UCSD-AML1 (cell line): ENCODE data around the gene MYCBP.

Source experiments
- DNase-seq: peaks from one replicate; lab custom pipeline; 2025; ENCODE audit not compliant: unreplicated experiment; lab: John Stamatoyannopoulos, UW

MYCBP gene

GRCh38 chr1:38826886-38827285 is 46.3 kb downstream of the MYCBP start:
- no peak for DNase-seq

GRCh38 chr1:38826262-38826661 is 46.9 kb downstream of the MYCBP start:
- DNase-seq = no peak

GRCh38 chr1:38820860-38821259 is 52.3 kb downstream of the MYCBP start:
- DNase-seq = no peak

GRCh38 chr1:38819516-38819915 is 53.6 kb downstream of the MYCBP start:
- DNase-seq = no peak

- DNase-seq = no peak
Observed at GRCh38 chr1:38819040-38819439, 54.1 kb downstream of the MYCBP start.

- DNase-seq = no peak
Observed at GRCh38 chr1:38818175-38818976, 54.8 kb downstream of the MYCBP start.

- DNase-seq = no peak
Observed at GRCh38 chr1:38817267-38818174, 55.6 kb downstream of the MYCBP start.

- DNase-seq = peak; percentile 26
Observed at GRCh38 chr1:38815903-38816627, 57.1 kb downstream of the MYCBP start.

GRCh38 chr1:38814984-38815464 is 58.1 kb downstream of the MYCBP start:
- no peak for DNase-seq

GRCh38 chr1:38814444-38814983 is 58.6 kb downstream of the MYCBP start:
- no peak for DNase-seq

- DNase-seq = no peak
Observed at GRCh38 chr1:38812981-38813380, 60.2 kb downstream of the MYCBP start.
